GM19023 (cell line): Measurements from ENCODE around the gene SURF6.
"Not testable (repeated sequence)": the region's sequence is repeated elsewhere in the genome, so short reads cannot be mapped to it uniquely, and the experiment has no call there.

Source experiments
- ATAC-seq: cut with Tn5 transposase; IDR thresholded peaks from one replicate; pipeline ENCODE4 v1.9.1; 2021; ENCODE audit warnings: mild to moderate bottlenecking, moderate library complexity; ENCODE audit not compliant: unreplicated experiment

SURF6 gene

GRCh38 chr9:133348718-133349573, 13.0 kb upstream of the SURF6 start:
- ATAC-seq: no peak

DNA sequence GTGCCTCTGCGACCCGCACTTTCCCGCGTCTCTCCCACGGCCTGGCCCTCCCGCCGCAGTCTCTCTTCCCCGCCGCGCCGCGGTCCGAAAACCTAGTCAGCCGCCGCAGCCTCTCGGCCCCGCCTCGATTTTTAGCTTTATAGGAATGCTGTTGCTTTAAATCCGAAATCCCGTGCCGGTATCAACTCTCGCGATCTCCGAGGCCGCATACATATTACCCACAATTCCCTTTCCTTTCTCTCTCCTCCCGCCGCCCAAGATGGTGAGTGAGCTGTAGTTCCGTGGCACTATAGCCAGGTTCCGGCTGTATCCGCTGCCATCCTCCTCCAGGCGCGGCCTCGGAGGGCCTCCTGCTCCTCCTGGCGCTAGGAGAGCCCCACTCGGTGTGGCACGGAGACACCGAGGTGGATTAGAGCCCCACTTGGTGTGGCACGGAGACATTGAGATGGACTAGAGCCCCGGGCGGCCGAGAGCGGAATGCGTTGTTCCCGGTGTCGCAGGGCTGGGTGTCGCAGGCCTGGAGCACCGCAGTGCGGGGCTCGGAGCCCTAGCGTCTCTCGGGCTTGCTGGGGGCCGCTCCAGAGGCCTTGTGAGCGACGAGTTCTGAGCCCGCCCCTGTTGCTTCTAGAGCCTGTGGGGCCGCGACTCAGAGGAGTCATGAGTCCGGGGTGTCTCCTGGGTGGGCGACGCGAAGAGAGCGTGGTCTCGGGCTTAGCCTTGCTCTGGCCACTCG, 12.2 kb upstream of the SURF6 start, which contains the start of the genes MED22 and RPL7A:
Gene MED22, minus strand, starts transcription at position 147 of the 733 bp plus-strand sequence. CDS start 1,469 bp downstream, outside the sequence.
Gene RPL7A, plus strand, starts transcription at position 234 of the 733 bp plus-strand sequence. Its CDS starts 26 bp downstream, at position 260.
- peak; percentile 72 for ATAC-seq

DNA sequence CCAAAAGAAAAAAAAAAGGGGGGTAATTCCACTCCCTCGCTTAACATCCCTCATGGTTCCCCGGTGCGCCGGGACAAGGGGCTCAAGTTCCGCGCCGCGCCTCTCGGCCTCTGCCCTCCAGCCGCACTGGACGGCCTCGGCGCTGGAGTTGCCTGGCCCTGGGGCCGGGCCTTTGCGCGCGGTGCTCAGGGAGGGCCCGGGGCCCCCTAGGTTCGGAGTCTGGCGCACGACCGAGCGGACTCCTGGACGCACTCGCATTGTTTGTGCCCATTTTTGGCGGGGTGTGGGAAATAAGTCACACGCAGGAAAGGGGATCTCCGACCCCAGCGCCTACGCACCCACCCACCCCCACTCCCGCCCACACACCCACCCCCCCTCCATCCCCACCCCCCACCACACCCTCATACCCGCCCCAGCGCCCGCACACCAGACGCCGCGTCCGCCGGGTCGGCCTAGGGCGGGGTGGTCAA, 11.6 kb upstream of the SURF6 start:
- ATAC-seq: peak; percentile 42

DNA sequence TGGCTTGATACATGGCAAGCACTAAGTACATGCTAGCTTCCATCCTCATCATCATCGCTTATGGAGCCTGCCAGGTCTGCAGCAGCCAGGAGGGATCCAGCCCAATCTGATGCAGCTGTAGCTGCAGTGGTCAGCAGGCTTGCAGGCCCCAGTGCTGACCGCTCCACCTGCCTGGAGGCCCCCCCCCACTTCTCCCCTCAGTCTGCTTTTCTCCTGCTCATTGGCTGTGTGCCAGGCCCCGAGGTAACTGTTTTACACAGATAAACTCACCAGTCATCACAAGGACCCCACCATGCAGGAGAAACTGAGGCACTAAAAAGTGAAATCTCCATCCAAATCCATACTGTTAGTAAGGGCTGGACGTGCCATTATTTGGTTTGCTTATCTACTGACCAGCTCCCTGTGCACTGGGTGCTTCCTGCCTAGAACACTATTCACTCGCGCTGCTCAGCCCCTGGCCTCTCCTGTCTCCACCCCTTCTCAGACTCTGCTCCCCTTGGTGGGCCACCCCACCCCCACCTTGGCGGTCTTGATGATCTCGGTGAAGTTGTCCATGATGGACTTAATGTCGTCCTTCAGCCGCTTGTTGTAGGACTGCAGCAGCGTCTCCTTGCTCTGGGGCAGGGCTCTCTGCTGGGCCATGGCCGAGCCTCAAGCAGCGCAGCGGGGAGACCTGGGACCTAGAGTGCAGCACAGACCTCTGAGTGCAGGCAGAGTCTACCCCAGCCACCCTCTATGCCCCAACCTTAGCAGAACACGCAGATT, 10.2 kb upstream of the SURF6 start:
- ATAC-seq: no peak

DNA sequence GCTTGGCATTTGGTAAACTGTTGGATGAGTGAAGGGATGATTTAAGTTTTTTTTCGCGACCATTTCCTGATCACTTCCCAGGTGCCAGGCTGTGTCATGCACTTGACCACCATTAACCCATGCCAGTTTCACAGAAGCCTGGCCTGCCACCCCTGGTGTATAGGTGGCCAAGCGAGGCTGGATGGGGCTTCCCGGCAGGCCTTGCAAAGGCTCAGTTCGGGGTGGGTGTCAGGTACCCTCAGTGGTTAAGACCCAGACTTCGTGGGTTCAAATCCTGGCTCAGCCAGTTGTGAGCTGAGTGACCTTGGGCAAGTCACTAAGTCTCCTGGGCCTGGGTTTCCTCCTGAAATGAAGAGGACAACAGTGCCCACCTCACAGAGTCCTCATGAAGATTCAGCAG, 9.6 kb upstream of the SURF6 start:
- ATAC-seq: no peak

DNA sequence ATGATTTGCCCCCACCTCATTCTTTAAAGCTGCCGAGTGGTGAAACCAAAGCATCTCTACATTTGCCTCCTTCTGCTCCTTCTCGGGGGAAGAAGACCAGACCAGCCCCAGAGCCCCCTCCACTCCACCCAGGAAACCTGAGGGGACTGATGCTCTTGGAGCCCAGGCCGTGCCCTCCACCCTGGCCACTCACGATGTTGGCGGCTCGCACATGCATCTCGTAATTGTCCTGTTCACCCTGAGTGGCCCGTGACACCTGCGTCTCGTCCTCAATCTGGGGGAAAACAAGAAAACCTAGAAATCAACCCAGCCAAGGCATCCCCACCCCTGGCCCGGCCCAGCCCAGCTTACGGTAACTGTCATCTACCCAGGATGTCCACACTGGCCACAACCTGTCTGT, 9.0 kb upstream of the SURF6 start:
- no peak for ATAC-seq

DNA sequence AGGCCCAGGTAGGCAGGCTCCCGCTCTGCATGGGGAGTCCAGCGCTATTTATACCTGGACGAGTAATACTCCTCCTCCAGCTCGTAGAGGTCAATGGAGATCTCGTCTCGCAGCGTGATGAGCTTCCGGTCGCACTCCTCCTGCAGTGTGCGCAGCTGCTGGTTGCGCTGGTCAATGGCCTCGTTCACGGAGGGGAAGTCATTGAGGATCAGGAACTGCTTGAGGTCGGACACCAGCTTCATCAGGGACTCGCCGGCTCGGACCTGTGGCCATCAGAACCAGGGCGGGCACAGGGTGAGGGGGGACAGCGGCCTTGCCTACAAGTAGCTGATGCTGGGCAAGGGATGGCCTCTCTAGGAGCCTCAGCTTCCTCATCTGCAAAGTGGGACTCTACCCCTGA, 8.1 kb upstream of the SURF6 start:
- ATAC-seq: no peak

DNA sequence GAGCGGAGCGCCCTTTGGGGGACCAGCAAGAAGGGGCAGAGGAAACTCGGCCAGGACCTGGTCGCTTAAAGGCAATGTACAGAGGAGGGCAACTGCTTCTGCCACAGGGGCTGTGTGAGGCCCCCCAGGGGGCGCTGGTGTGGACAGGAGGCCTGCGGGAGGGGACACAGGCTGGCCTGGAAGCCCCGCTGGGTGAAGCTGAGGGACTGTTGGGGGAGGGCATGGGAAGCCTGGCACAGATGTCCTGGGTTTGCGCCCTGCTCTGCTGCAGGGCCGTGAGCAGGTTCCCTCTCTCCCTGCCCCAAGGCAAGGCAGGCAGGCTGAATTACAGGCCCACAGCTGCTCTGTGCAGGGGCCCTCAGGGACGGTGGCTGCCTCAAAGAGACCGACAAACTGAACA, 6.6 kb upstream of the SURF6 start:
- no peak for ATAC-seq

GRCh38 chr9:133342069-133342406, 6.0 kb upstream of the SURF6 start:
- ATAC-seq: no peak

- no peak for ATAC-seq
Measured at GRCh38 chr9:133341369-133342068, 5.5 kb upstream of the SURF6 start.

DNA sequence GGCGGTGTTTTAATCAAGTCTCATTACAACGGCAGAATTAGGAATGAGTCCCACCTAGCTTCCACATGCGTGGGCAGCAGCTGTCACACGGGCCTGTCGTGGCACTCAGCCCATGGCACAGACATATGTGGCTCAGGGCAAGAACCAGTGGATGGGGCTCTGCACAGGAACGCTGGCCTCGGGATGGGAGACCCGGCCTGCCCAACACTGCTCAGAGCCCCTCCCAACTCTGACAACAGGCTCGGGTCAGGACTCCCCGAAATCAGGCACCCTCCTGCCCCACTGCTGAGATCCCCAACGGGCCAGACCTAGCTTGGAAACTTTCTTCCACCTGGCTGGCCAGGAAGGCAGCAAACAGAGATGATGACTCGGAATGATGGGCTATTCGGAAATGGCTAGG, 4.9 kb upstream of the SURF6 start:
- ATAC-seq: no peak

GRCh38 chr9:133340256-133340655, 4.3 kb upstream of the SURF6 start:
- no peak for ATAC-seq

- ATAC-seq: no peak
Measured at GRCh38 chr9:133339641-133340040, 3.7 kb upstream of the SURF6 start.

DNA sequence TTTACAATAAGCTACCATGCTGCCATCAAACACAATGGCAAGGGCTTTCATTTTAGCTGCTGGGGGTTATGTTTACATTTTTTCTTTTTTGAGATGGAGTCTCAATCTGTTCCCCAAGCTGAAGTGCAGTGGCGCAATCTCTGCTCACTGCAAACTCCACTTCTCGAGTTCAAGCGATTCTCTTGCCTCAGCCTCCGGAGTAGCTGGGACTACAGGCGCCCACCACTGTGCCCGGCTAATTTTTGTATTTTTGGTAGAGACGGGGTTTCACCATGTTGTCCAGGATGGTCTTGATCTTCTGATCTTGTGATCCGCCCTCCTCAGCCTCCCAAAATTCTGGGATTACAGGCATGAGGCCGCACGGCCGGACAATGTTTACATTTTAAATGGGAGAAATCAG, 1.1 kb downstream of the SURF6 start:
- not testable (repeated sequence) for ATAC-seq

GRCh38 chr9:133334161-133334560, 1.8 kb downstream of the SURF6 start:
- no peak for ATAC-seq

DNA sequence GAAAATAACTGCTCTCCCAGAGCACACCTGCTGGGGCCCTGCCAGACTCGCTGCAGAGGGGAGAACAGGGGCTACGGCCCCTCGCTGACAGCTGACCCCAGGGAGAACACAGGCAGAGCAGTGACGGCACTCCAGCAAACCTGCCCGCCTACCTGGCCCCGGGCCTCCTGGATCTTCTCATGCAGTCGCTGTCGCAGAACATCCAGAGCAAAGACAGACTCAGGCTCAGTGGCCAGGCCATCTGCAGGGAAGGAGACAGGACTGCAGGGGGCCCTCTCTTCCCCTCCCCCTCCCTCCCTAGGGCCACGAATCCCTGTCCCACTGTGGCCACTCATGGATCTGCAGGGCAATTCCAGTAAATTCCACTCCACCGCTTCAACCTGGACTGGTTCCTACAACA, 2.4 kb downstream of the SURF6 start:
- ATAC-seq: no peak

DNA sequence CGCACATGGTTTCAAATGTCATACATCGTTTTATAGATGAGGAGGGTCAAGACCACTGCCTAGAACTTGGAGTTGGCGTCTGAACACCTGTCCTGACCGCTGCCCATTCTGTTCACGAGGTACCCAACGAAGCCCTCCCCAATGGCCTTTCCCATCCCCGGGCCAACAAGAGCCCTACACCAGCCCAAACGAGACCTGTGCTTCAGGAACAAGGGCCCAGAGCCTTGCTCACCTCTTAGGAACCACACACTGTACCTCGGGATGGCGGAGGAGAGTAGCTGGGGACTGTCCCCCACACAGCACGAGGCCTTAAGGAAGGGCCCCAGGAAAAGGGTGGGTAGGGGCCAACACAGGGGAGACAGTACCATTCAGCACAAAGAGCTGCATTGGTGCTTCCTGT, 3.0 kb downstream of the SURF6 start:
- no peak for ATAC-seq

DNA sequence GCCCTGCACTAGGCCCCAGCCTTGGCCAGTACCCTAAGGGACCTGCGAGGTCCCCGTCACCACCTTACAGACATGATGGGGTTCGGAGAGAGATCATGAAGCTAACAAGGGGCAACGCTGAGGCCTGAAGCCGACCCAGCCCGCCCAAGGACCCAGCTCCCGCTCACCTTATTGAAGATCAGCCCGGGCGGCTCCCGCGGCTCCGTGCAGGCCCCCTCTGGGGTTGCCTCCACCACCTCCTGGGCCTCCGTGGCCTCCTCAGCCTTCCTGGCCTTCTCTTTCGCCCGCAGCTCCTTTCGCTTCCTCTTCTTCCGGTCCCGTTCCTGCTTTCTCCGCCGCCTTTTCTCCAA, 3.6 kb downstream of the SURF6 start:
- no peak for ATAC-seq

DNA sequence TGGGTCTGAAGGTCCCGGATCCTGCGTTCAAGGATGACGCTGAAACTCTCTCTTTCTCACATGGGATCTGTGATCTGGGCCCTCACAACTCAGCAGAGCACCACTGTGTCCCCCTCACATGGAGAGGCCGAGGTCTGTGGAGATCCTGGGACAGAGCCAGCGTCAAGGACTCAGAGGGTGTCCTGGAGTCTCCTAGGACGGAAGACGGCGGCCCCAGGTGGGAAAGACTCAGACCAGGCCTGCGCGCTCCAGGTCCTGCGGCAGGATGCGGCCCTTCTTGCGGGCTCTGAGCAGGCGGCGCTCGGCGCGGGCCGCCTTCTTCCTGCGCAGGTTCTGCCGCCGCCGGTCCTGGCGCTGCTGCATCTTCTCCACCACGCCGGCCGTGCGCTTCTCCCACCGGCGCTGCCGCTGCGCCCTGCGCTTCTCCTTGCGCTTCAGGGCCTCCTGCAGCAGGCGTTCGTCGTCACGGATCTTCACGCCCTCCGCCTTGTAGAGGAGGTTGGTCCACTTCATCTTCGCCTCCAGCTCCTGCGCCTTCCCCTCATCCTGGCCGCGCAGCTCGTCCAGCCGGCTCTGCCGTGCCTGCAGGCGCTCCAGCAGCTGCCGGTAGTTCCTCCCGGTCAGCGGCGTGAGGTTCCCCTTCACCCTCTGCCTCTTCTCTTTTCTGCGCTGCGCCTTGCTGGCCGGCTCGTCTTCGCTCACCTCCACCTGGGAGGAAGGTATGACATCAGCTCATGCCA, 4.2 kb downstream of the SURF6 start:
- ATAC-seq: no peak

DNA sequence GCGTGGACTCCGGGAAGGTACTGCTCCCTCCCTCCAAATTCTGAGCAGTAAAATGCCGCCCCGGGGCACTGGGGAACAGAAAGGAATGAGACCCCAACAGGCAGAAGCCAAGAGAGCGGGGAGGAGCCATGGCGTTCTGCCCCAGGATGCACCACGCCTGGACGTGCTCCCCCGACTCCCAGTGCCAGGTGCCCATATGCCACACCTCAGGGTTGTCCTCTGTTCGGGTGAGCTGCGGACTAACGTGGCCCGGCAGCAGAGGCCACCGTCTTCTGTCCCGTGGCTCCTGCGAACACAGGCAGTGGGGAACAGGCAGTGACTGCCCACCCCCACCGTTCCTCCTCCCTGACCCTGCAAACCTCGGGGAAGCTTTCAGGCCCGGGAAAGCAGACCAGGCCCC, 4.8 kb downstream of the SURF6 start:
- ATAC-seq: no peak
